Gastrocnemius medialis (tissue), 4 donors: ENCODE results near the gene SOX30. TPM values are rescaled to one million over a fixed set of nuclear protein-coding genes. Genes with fewer than 3 reads are reported as not detected.

Source experiments
- ATAC-seq, 2 donors: fragments of 150-250 bp; one replicate each; pipeline ENCODE4 v1.9.1; 2016
- DNase-seq, 2 donors: peaks; one replicate each; pipeline ENCODE4 v3.0.0-alpha.2; 2019
- H3K27ac ChIP-seq, 4 donors: fragments of 200-600 bp; sonication (generic); 1 replicate in 1 of 4; 2 replicates in 3 of 4; pipeline ENCODE4 v1.5.1; 2016 to 2018; ENCODE audit warnings: mild to moderate bottlenecking in 2 of 4, moderate library complexity in 1 of 4
- H3K27me3 ChIP-seq, 3 donors: fragments of 200-600 bp; sonication (generic) in 2 of 3; 1 replicate in 1 of 3; 2 replicates in 2 of 3; pipeline versions ENCODE4 v1.5.1 to v1.6.0; 2016 to 2019; ENCODE audit warnings: mild to moderate bottlenecking in 1 of 3, moderate library complexity in 1 of 3
- H3K36me3 ChIP-seq, 2 donors: fragments of 200-600 bp; sonication (generic) in 1 of 2; one replicate each; pipeline ENCODE4 v1.5.1; 2017 to 2018
- H3K4me1 ChIP-seq, 2 donors: fragments of 200-600 bp; sonication (generic) in 1 of 2; one replicate each; pipeline ENCODE4 v1.5.1; 2016 to 2017; ENCODE audit warnings: mild to moderate bottlenecking in 2 of 2
- H3K4me3 ChIP-seq, 4 donors: fragments of 200-600 bp; sonication (generic) in 3 of 4; 1 replicate in 1 of 4; 2 replicates in 3 of 4; pipeline ENCODE4 v1.5.1; 2016 to 2019; ENCODE audit warnings: mild to moderate bottlenecking in 2 of 4
- H3K9me3 ChIP-seq, 3 donors: fragments of 200-600 bp; sonication (generic) in 2 of 3; 1 replicate in 1 of 3; 2 replicates in 2 of 3; pipeline ENCODE4 v1.5.1; 2016 to 2019
- POLR2A ChIP-seq, 2 donors: fragments of 450-650 bp; IDR thresholded peaks; one replicate each; pipeline ENCODE4 v1.6.1; 2017; ENCODE audit warnings: antibody characterized with exemption in 2 of 2, mild to moderate bottlenecking in 2 of 2, moderate library complexity in 2 of 2
- in situ Hi-C, 4 donors: fragments of 200-750 bp; cut with MboI; loops; one replicate each; pipeline versions ENCODE4 v1.15.0 to v1.8.0; 2017; ENCODE audit warnings: low sequenced_read_pairs in 4 of 4
- intact Hi-C: fragments of 100-400 bp; cut with DNase I; formaldehyde crosslinking; loops from one replicate; pipeline ENCODE4 v1.15.1; 2023; ENCODE audit warnings: low total_unique reads
- total RNA-seq, 4 donors: library from RNA; depleted of rRNA; stranded (reverse); fragments of >200 nt; gene quantifications; one replicate each; pipeline versions ENCODE4 v1.1.0 to v1.2.3, GENCODE V29; 2016
- TF ChIP-seq, protein P1 (sequence below), 5 experiments: fragments of 450-650 bp in 3 of 5; fragments of 200-600 bp in 2 of 5; sonication (generic) in 2 of 5; IDR thresholded peaks in 4 of 5; conservative IDR thresholded peaks in 1 of 5; 1 replicate in 4 of 5; 2 replicates in 1 of 5; pipeline ENCODE4 v1.5.1; 2016 to 2019; ENCODE audit warnings: antibody characterized with exemption in 5 of 5, mild to moderate bottlenecking in 3 of 5, moderate library complexity in 3 of 5

Gene SOX30
- total RNA-seq, 4 donors from 2014 or later = not detected

DNA sequence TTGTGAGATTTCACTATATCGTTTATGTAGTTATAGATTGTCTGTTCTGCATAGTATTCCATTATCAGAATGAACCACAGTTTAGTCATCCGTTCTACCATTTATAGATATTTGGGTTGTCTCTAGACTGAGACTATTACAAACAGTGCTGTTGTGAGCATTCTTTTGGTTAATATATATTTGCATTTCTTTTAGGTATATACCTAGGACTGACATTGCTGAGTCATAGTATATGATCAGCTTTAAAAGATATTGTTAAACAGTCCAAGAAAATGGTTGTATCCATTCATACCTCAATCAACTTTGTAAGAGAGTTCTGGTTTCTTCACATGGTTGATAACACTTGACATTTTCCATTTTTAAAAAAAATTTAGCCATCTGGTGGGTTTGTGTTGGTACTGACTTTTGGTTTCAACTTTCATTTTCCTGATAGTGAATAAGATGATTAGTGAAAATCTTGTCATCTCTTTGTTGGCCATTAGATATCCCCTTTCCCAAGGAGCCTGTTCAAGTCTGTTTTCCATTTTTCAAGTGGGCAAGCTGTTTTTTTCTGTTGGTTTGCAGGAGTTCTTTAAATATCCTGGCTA lies 53.8 kb downstream of the SOX30 start:
- TF ChIP-seq POLR2A (IDR thresholded peaks at IDR 0.05) = no peak
- TF ChIP-seq, protein P1, sequence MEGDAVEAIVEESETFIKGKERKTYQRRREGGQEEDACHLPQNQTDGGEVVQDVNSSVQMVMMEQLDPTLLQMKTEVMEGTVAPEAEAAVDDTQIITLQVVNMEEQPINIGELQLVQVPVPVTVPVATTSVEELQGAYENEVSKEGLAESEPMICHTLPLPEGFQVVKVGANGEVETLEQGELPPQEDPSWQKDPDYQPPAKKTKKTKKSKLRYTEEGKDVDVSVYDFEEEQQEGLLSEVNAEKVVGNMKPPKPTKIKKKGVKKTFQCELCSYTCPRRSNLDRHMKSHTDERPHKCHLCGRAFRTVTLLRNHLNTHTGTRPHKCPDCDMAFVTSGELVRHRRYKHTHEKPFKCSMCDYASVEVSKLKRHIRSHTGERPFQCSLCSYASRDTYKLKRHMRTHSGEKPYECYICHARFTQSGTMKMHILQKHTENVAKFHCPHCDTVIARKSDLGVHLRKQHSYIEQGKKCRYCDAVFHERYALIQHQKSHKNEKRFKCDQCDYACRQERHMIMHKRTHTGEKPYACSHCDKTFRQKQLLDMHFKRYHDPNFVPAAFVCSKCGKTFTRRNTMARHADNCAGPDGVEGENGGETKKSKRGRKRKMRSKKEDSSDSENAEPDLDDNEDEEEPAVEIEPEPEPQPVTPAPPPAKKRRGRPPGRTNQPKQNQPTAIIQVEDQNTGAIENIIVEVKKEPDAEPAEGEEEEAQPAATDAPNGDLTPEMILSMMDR (IDR thresholded peaks at IDR 0.05 in 4 of 5, conservative IDR thresholded peaks at IDR 0.05 in 1 of 5) = no peak
- DNase-seq (no peak), ATAC-seq (no peak)
- H3K36me3 ChIP-seq = no peaks in the 10 kb centered on the region
- no peak overlapping the region for H3K27ac ChIP-seq
- intact Hi-C loops (no loop called here), in situ Hi-C loops (no loop called here)
- H3K9me3 ChIP-seq = no peaks in the 10 kb centered on the region
- no peaks in the 10 kb centered on the region for H3K27me3 ChIP-seq
- no peak overlapping the region for H3K4me3 ChIP-seq
- H3K4me1 ChIP-seq = no peaks in the 10 kb centered on the region

DNA sequence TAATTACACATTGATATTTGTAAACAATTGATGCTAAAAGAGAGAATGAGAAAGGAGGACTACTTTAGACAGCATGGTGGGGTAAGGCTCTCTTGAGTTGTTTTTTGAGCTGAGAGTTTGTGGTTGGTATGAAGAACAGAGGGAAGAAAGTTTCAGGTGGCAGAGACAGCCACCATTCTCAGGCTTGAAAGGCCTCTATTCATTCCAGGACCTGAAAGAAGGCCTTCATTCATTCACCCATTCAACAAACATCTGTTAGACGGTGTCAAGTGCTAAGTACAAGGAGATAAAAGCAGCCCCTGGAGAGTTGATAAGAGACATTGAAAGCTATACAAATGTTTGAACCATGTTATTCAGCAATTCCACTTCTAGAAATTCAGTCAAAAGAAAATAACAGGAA lies 55.0 kb downstream of the SOX30 start:
- H3K4me1 ChIP-seq = peaks cover 0 to 5% of the 10 kb centered on the region in 2 donors
- DNase-seq = no peak
- H3K27me3 ChIP-seq = no peaks in the 10 kb centered on the region
- no peaks in the 10 kb centered on the region for H3K36me3 ChIP-seq
- intact Hi-C loops (no loop called here), in situ Hi-C loops (no loop called here)
- TF ChIP-seq POLR2A (IDR thresholded peaks at IDR 0.05) = no peak
- TF ChIP-seq, protein P1 (IDR thresholded peaks at IDR 0.05 in 4 of 5, conservative IDR thresholded peaks at IDR 0.05 in 1 of 5) = no peak
- no peaks in the 10 kb centered on the region for H3K9me3 ChIP-seq
- no peak overlapping the region for H3K27ac ChIP-seq
- no peak for ATAC-seq
- H3K4me3 ChIP-seq = no peak overlapping the region

DNA sequence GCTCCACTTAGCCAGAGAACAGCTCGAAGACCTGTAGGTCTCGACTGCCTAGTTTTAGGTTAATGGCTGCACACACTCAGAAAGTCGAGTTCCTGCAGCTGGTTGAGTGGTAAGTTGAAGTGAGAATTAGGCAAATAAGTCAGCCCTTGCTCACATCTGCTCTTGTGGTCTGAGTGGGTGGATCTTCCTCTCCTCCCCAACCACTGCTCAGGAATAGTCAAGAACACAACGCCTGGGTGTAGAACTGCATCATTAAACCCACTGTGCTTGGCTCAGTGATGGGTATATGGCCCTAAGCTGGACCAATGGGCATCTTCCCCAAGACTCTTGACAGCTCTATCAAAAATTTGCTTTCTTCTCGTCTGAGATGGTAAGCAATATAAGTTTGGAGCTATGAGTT lies 55.8 kb downstream of the SOX30 start:
- ATAC-seq = no peak
- TF ChIP-seq POLR2A (IDR thresholded peaks at IDR 0.05) = no peak
- TF ChIP-seq, protein P1 (IDR thresholded peaks at IDR 0.05 in 4 of 5, conservative IDR thresholded peaks at IDR 0.05 in 1 of 5) = no peak

DNA sequence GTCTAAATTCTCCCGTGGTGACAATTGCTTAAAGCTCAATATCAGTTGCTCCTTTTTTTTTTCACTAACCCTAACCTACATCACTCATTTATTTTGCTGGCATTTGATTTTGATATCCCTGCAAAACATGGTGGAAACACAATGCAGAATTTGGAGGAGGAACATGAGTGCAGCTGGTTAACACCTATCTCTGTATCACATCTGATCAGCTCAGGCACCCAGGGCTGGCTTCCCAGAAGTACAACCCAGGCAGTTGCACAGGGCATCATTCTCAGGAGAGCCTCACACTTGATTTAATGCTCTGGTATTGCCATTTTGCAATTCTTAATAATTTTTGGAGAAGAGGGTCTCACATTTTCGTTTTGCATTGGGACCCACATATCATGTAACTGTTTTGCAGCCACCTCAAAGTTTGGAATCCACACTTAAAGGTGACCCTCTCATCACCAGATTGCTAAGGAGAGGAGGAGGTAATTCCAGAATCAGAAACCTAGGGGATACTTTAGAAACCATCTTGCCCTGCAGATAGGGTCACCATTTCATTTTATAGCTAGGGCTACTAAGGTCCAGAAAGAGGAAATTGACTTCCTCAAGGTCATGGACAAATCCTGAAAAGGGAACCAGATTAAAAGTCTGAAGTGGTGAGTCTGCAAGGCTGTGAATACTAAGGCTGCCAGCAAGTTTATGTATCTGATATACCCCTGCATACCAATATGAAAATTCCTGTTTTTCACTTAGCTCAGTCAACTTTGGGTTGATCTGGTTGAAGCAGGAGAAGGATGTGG lies 57.4 kb downstream of the SOX30 start:
- Histone ChIP-seq H3K27me3 (no peaks in the 10 kb centered on the region), H3K4me3 (no peak overlapping the region), H3K27ac (no peak overlapping the region), H3K9me3 (no peaks in the 10 kb centered on the region), H3K4me1 (peaks cover 0 to 5% of the 10 kb centered on the region in 2 donors), H3K36me3 (no peaks in the 10 kb centered on the region)
- in situ Hi-C loops (no loop called here), intact Hi-C loops (no loop called here)
- DNase-seq (no peak), ATAC-seq (no peak)
- no peak for TF ChIP-seq POLR2A (IDR thresholded peaks at IDR 0.05)
- TF ChIP-seq, protein P1 (IDR thresholded peaks at IDR 0.05 in 4 of 5, conservative IDR thresholded peaks at IDR 0.05 in 1 of 5) = no peak

More for the DNA sequence above, 55.8 kb downstream of the SOX30 start:
- Histone ChIP-seq H3K27me3 (no peaks in the 10 kb centered on the region), H3K4me1 (peaks cover 0 to 5% of the 10 kb centered on the region in 2 donors), H3K4me3 (no peak overlapping the region), H3K27ac (no peak overlapping the region), H3K9me3 (no peaks in the 10 kb centered on the region), H3K36me3 (no peaks in the 10 kb centered on the region)
- DNase-seq = no peak
- in situ Hi-C loops = no loop called here
- intact Hi-C loops = no loop called here
